ENCODE measurements around the gene CCDC30.

Gene CCDC30

GRCh38 chr1:42576935-42577334 lies 113.8 kb downstream of the CCDC30 start:
- TF ChIP-seq CTCF (IDR thresholded peaks at IDR 0.05), result no peak
- no peak overlapping the region for H3K4me3 Mint-ChIP-seq
- peaks cover 15% of the 10 kb centered on the region for H3K27me3 Mint-ChIP-seq (ENCODE audit: low read depth, poor library complexity)
- no peak overlapping the region for H3K27ac Mint-ChIP-seq
- no peaks in the 10 kb centered on the region for H3K4me1 Mint-ChIP-seq
- H3K9me3 Mint-ChIP-seq, result no peaks in the 10 kb centered on the region
- H3K36me3 Mint-ChIP-seq (ENCODE audit: low read depth), result no peaks in the 10 kb centered on the region
- DNase-seq, result no peak

GRCh38 chr1:42586016-42586415 lies 122.9 kb downstream of the CCDC30 start:
- H3K4me3 Mint-ChIP-seq, result no peak overlapping the region
- H3K9me3 Mint-ChIP-seq, result peaks cover 41% of the 10 kb centered on the region
- DNase-seq, result no peak
- no peak overlapping the region for H3K27ac Mint-ChIP-seq
- no peaks in the 10 kb centered on the region for H3K4me1 Mint-ChIP-seq
- peaks cover 7% of the 10 kb centered on the region for H3K27me3 Mint-ChIP-seq (ENCODE audit: low read depth, poor library complexity)
- peaks cover 28% of the 10 kb centered on the region for H3K36me3 Mint-ChIP-seq (ENCODE audit: low read depth)
- no peak for TF ChIP-seq CTCF (IDR thresholded peaks at IDR 0.05)

- H3K9me3 Mint-ChIP-seq, result peaks cover 41% of the 10 kb centered on the region
- no peak overlapping the region for H3K4me3 Mint-ChIP-seq
- DNase-seq, result no peak
- no peak for TF ChIP-seq CTCF (IDR thresholded peaks at IDR 0.05)
- H3K36me3 Mint-ChIP-seq (ENCODE audit: low read depth), result peaks cover 28% of the 10 kb centered on the region
- H3K27me3 Mint-ChIP-seq (ENCODE audit: low read depth, poor library complexity), result peaks cover 5% of the 10 kb centered on the region
- no peak overlapping the region for H3K27ac Mint-ChIP-seq
- no peaks in the 10 kb centered on the region for H3K4me1 Mint-ChIP-seq
Observed at GRCh38 chr1:42587753-42588152, 124.7 kb downstream of the CCDC30 start.

GRCh38 chr1:42592811-42593210 lies 129.7 kb downstream of the CCDC30 start:
- no peaks in the 10 kb centered on the region for H3K4me1 Mint-ChIP-seq
- H3K36me3 Mint-ChIP-seq (ENCODE audit: low read depth), result peaks cover 16% of the 10 kb centered on the region
- H3K4me3 Mint-ChIP-seq, result no peak overlapping the region
- TF ChIP-seq CTCF (IDR thresholded peaks at IDR 0.05), result no peak
- H3K9me3 Mint-ChIP-seq, result peaks cover 27% of the 10 kb centered on the region
- DNase-seq, result no peak
- H3K27ac Mint-ChIP-seq, result no peak overlapping the region
- H3K27me3 Mint-ChIP-seq (ENCODE audit: low read depth, poor library complexity), result peaks cover 15% of the 10 kb centered on the region

GRCh38 chr1:42593486-42594100 lies 130.5 kb downstream of the CCDC30 start:
- DNase-seq, result no peak
- H3K36me3 Mint-ChIP-seq (ENCODE audit: low read depth), result peaks cover 14% of the 10 kb centered on the region
- H3K9me3 Mint-ChIP-seq, result peaks cover 19% of the 10 kb centered on the region
- no peak overlapping the region for H3K27ac Mint-ChIP-seq
- peaks cover 15% of the 10 kb centered on the region for H3K27me3 Mint-ChIP-seq (ENCODE audit: low read depth, poor library complexity)
- H3K4me3 Mint-ChIP-seq, result no peak overlapping the region
- TF ChIP-seq CTCF (IDR thresholded peaks at IDR 0.05), result no peak
- H3K4me1 Mint-ChIP-seq, result no peaks in the 10 kb centered on the region

GRCh38 chr1:42601472-42601871 lies 138.4 kb downstream of the CCDC30 start:
- H3K27ac Mint-ChIP-seq, result no peak overlapping the region
- no peak for DNase-seq

More at GRCh38 chr1:42601472-42601871, 138.4 kb downstream of the CCDC30 start:
- H3K27me3 Mint-ChIP-seq (ENCODE audit: low read depth, poor library complexity), result peaks cover 9% of the 10 kb centered on the region
- H3K9me3 Mint-ChIP-seq, result peaks cover 24% of the 10 kb centered on the region
- H3K4me3 Mint-ChIP-seq, result no peak overlapping the region
- H3K4me1 Mint-ChIP-seq, result no peaks in the 10 kb centered on the region
- no peak for TF ChIP-seq CTCF (IDR thresholded peaks at IDR 0.05)
- H3K36me3 Mint-ChIP-seq (ENCODE audit: low read depth), result no peaks in the 10 kb centered on the region

Data from nephron progenitor cell (in vitro differentiated cells).